Measurements from ENCODE around the gene EIF1. TPM values are rescaled to one million over a fixed set of nuclear protein-coding genes. Genes with fewer than 3 reads are reported as not detected.

The EIF1 gene
- total RNA-seq: 315 and 385 TPM in 2 replicates

DNA sequence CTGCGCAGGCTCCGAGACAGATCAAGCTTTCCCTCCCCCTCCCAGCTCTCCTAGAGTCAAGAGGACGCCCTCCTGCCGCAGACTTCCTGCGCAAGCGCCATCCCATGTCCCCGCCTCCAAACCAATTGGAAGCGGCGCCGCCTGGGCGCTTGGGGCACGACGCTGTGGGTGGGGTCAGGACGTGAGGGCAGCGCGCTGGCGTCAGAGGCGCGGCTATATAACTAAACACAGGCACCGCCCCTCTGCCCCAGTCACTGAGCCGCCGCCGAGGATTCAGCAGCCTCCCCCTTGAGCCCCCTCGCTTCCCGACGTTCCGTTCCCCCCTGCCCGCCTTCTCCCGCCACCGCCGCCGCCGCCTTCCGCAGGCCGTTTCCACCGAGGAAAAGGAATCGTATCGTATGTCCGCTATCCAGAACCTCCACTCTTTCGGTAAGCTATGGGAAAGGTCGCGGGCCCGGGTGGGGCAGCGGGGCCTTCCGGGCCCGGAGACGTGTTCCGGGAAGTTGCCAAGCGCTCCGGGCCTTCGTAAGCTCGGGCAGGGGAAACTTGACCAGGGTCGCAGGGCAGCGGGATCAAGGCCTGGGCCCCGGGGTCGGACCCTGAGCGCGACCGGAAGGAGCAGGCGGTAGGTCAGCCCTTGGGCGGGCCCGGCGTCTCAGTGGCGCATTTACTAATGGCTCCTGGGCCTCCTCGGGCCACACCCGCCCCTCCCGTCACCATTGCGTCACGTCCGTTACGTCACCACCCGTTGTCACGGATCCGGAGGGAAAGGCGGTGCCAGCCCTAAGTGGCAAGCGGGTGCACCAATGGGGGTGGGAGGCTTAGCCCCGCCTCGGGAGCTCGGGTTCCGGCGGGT, at the start of gene EIF1:
Gene EIF1, plus strand, starts transcription at position 245 of the 856 bp plus-strand sequence. Its CDS starts 154 bp downstream, at position 399.

DNA sequence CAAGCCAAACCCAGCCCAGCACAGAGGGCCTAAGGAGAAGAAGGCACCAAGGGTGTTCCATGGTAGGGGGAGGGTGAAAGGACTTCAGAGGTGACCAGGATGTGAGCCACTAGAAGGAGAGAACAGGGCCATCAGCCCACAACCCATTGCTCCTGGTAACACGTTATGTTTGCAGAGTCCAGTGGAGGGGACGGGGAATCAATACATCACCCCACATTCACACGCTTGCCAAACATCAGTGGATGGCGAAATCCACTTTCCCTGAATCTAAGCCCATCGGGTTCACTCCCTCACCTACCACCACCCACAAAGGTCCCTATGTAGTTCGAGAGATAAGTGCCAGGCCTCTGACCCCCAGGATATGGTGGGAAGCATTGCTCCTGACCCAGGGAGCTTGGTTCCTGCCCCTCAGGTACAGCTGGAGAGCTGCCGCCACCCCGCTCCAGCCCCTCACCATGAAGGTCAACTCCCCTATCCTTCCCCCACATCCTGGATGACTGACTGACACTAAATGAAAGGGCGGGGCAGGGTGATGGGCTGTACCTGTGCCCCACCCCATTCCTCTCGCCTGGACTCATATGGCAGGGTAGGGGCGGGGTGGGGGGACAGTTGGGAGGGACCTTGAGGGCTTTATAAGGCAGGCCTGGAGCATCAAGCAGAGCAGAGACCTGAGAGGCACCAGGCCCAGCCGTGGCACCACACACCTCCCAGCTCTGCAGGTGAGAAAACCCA, 23.1 kb downstream of the EIF1 start, which contains the start of gene GAST:
Gene GAST, plus strand, starts transcription at position 663 of the 732 bp plus-strand sequence. CDS start 3,106 bp downstream, outside the sequence.

DNA sequence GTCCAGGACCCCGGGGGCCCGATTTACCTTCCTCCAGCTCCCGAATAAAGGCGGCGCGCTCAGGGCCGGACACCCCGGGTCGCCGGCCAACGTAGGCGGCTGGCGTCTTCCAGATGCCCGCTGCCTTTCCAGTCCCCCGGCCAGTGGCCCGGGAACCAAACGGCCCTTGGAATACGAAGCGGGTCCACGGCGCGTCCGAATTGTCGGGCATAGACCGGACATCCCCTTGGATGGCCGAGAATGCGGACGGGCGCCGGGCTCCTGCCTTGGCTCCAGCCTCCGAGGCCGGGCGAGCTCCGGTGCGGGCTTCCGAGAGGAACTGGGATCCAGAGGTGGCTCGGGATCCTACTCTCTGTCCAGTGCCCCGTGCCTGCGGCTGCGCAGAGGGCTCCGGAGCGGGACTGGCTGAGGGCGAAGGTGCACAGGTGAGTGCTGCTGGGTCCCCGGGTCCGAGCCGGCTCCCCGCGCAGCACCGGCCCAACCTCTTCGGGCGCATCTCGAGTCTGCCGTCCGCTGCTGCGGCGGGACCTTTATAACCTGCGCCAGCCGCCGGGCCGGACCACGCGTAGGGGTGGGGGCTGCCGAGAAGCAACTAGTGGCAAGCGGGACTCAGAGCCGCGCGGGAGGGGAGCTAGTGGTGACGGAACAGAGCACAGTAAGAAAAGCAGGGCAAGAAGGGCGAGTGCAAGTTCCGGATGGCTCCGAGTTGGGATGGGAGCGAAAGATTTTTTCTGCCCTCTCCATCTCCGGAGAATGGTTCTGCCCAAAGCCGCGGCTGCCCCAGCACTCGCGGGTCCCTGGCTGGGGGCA, 45.7 kb downstream of the EIF1 start, which contains the start of gene HAP1:
Gene HAP1, minus strand, starts transcription at position 505 of the 810 bp plus-strand sequence. Its CDS starts 9 bp downstream, at position 496.

Other genes with a start within 250 kb of the EIF1 start
- not detected in 2 replicates for gene KRT38, start 247.9 kb upstream of the EIF1 start, total RNA-seq
- not detected in 2 replicates for gene KRT32, start 221.5 kb upstream of the EIF1 start, total RNA-seq
- not detected in 2 replicates for gene KRT35, start 207.7 kb upstream of the EIF1 start, total RNA-seq
- gene KRT36, start 199.0 kb upstream of the EIF1 start, total RNA-seq: not detected in 2 replicates
- 0.75 TPM in 1 of 2 replicates, not detected in the other for gene KRT13, start 183.3 kb upstream of the EIF1 start, total RNA-seq
- 0.59 TPM in 1 of 2 replicates, not detected in the other for gene KRT15, start 170.0 kb upstream of the EIF1 start, total RNA-seq
- 22.6 and 32.1 TPM in 2 replicates for gene KRT19, start 160.6 kb upstream of the EIF1 start, total RNA-seq
- not detected in 2 replicates for gene KRT9, start 116.8 kb upstream of the EIF1 start, total RNA-seq
- 0.34 TPM in 1 of 2 replicates, not detected in the other for gene KRT14, start 102.0 kb upstream of the EIF1 start, total RNA-seq
- gene KRT16, start 76.1 kb upstream of the EIF1 start, total RNA-seq: not detected in 2 replicates
- gene KRT17, start 64.3 kb upstream of the EIF1 start, total RNA-seq: 7.1 and 9.5 TPM in 2 replicates
- not detected in 2 replicates for gene GAST, start 23.4 kb downstream of the EIF1 start, total RNA-seq
- not detected in 2 replicates for gene HAP1, start 45.8 kb downstream of the EIF1 start, total RNA-seq
- 22.5 and 23.7 TPM in 2 replicates for gene JUP, start 97.8 kb downstream of the EIF1 start, total RNA-seq
- gene P3H4, start 123.1 kb downstream of the EIF1 start, total RNA-seq: 52.4 and 54.5 TPM in 2 replicates
- gene FKBP10, start 124.1 kb downstream of the EIF1 start, total RNA-seq: 395 and 437 TPM in 2 replicates
- gene NT5C3B, start 147.3 kb downstream of the EIF1 start, total RNA-seq: 47.2 and 58.6 TPM in 2 replicates
- gene KLHL10, start 148.9 kb downstream of the EIF1 start, total RNA-seq: not detected in 2 replicates
- 16.5 and 18.0 TPM in 2 replicates for gene KLHL11, start 176.5 kb downstream of the EIF1 start, total RNA-seq
- gene ACLY, start 230.1 kb downstream of the EIF1 start, total RNA-seq: 185 and 187 TPM in 2 replicates
- gene ODAD4, start 241.7 kb downstream of the EIF1 start, total RNA-seq: 0.06 and 0.20 TPM in 2 replicates